ENCODE results near the gene GIT2. TPM values are rescaled to one million over a fixed set of nuclear protein-coding genes. Genes with fewer than 3 reads are reported as not detected.

GIT2 gene
- total RNA-seq, 4 donors from 2014 or later = 39.8 to 62.9 (median 55.5) TPM

GRCh38 chr12:109968032-109968420, 28.1 kb downstream of the GIT2 start:
- DNase-seq (ENCODE audit: low spot score in 2 of 2) = no peak
- Histone ChIP-seq H3K9me3 (no peaks in the 10 kb centered on the region), H3K27me3 (no peaks in the 10 kb centered on the region), H3K4me3 (no peak overlapping the region), H3K36me3 (peaks cover 0 to 96% (median 20%) of the 10 kb centered on the region in 3 donors), H3K4me1 (no peaks in the 10 kb centered on the region), H3K27ac (no peak overlapping the region)
- WGBS, 2 donors = 90 to 91% methylated on average over 2 of the region's 2 CpGs
- no peak for TF ChIP-seq EP300 (IDR thresholded peaks at IDR 0.05)
- TF ChIP-seq CTCF (IDR thresholded peaks at IDR 0.05) = no peak
- TF ChIP-seq POLR2A (IDR thresholded peaks at IDR 0.05) = no peak

- Histone ChIP-seq H3K27me3 (no peaks in the 10 kb centered on the region), H3K4me1 (no peaks in the 10 kb centered on the region), H3K36me3 (peaks cover 0 to 96% (median 23%) of the 10 kb centered on the region in 3 donors), H3K27ac (no peak overlapping the region), H3K4me3 (no peak overlapping the region), H3K9me3 (no peaks in the 10 kb centered on the region)
- no peak for TF ChIP-seq CTCF (IDR thresholded peaks at IDR 0.05)
- TF ChIP-seq EP300 (IDR thresholded peaks at IDR 0.05) = no peak
- no peak for TF ChIP-seq POLR2A (IDR thresholded peaks at IDR 0.05)
- no peak for DNase-seq (ENCODE audit: low spot score in 2 of 2)
- 77 to 79% methylated on average over 8 of the region's 8 CpGs for WGBS, 2 donors
Observed at GRCh38 chr12:109967383-109968031, 28.7 kb downstream of the GIT2 start.

- Histone ChIP-seq H3K36me3 (peaks cover 0 to 96% (median 26%) of the 10 kb centered on the region in 3 donors), H3K27ac (no peak overlapping the region), H3K27me3 (no peaks in the 10 kb centered on the region), H3K9me3 (no peaks in the 10 kb centered on the region), H3K4me3 (no peak overlapping the region), H3K4me1 (no peaks in the 10 kb centered on the region)
- 86% methylated on average over 4 of the region's 4 CpGs for WGBS, 2 donors
- DNase-seq (ENCODE audit: low spot score in 2 of 2) = no peak
- TF ChIP-seq EP300 (IDR thresholded peaks at IDR 0.05) = no peak
- no peak for TF ChIP-seq POLR2A (IDR thresholded peaks at IDR 0.05)
- TF ChIP-seq CTCF (IDR thresholded peaks at IDR 0.05) = no peak
Observed at GRCh38 chr12:109966546-109966945, 29.6 kb downstream of the GIT2 start.

GRCh38 chr12:109963743-109964429, 32.3 kb downstream of the GIT2 start:
- DNase-seq (ENCODE audit: low spot score in 2 of 2) = no peak
- H3K4me3 ChIP-seq = no peak overlapping the region
- H3K4me1 ChIP-seq = no peaks in the 10 kb centered on the region
- H3K27me3 ChIP-seq = no peaks in the 10 kb centered on the region
- H3K36me3 ChIP-seq = peaks cover 0 to 96% (median 9%) of the 10 kb centered on the region in 3 donors
- H3K27ac ChIP-seq = no peak overlapping the region
- no peak for TF ChIP-seq POLR2A (IDR thresholded peaks at IDR 0.05)
- TF ChIP-seq EP300 (IDR thresholded peaks at IDR 0.05) = no peak
- TF ChIP-seq CTCF (IDR thresholded peaks at IDR 0.05) = no peak
- H3K9me3 ChIP-seq = no peaks in the 10 kb centered on the region
- WGBS, 2 donors = 76 to 81% methylated on average over 4 of the region's 4 CpGs

- peaks cover 0 to 94% (median 9%) of the 10 kb centered on the region in 3 donors for H3K36me3 ChIP-seq
- no peaks in the 10 kb centered on the region for H3K4me1 ChIP-seq
- WGBS, 2 donors = 90 to 91% methylated on average over 1 of the region's 1 CpG
- no peaks in the 10 kb centered on the region for H3K9me3 ChIP-seq
- no peak overlapping the region for H3K4me3 ChIP-seq
- H3K27ac ChIP-seq = no peak overlapping the region
- H3K27me3 ChIP-seq = no peaks in the 10 kb centered on the region
- no peak for TF ChIP-seq POLR2A (IDR thresholded peaks at IDR 0.05)
- no peak for DNase-seq (ENCODE audit: low spot score in 2 of 2)
Observed at GRCh38 chr12:109963330-109963729, 32.8 kb downstream of the GIT2 start.

All from tibial nerve (tissue), 4 donors.